Esophagus muscularis mucosa (tissue), 4 donors: ENCODE measurements around the gene ROBO1. TPM values are rescaled to one million over a fixed set of nuclear protein-coding genes. Genes with fewer than 3 reads are reported as not detected.

Experiments used
- DNase-seq: peaks from one replicate; pipeline ENCODE4 v3.0.0-alpha.2; 2017; ENCODE audit errors: extremely low spot score
- H3K27ac ChIP-seq, 4 donors: fragments of 200-600 bp; sonication (generic); replicated peaks in 1 of 4; 1 replicate in 3 of 4; 2 replicates in 1 of 4; pipeline ENCODE4 v1.5.1; 2016 to 2019; ENCODE audit warnings: mild to moderate bottlenecking in 1 of 4
- H3K27me3 ChIP-seq, 4 donors: fragments of 200-600 bp; sonication (generic); one replicate each; pipeline versions ENCODE4 v1.5.1 to v1.6.0; 2016 to 2019
- H3K36me3 ChIP-seq, 4 donors: fragments of 200-600 bp; sonication (generic); one replicate each; pipeline ENCODE4 v1.5.1; 2016 to 2019
- H3K4me1 ChIP-seq, 4 donors: fragments of 200-600 bp; sonication (generic); one replicate each; pipeline ENCODE4 v1.5.1; 2016 to 2019
- H3K4me3 ChIP-seq, 4 donors: fragments of 200-600 bp; sonication (generic); 1 replicate in 2 of 4; 2 replicates in 2 of 4; pipeline ENCODE4 v1.5.1; 2016 to 2019; ENCODE audit warnings: mild to moderate bottlenecking in 4 of 4, moderate library complexity in 1 of 4
- H3K9me3 ChIP-seq, 4 donors: fragments of 200-600 bp; sonication (generic); 1 replicate in 3 of 4; 2 replicates in 1 of 4; pipeline ENCODE4 v1.5.1; 2016 to 2019
- CTCF ChIP-seq, 3 experiments: fragments of 200-600 bp in 2 of 3; fragments of 450-650 bp in 1 of 3; sonication (generic) in 2 of 3; IDR thresholded peaks; one replicate each; pipeline ENCODE4 v1.5.1; 2017 to 2019; ENCODE audit warnings: antibody characterized with exemption in 3 of 3, mild to moderate bottlenecking in 2 of 3, moderate library complexity in 1 of 3
- EP300 ChIP-seq: sonication (generic); formaldehyde crosslinking; IDR thresholded peaks from one replicate; pipeline ENCODE4 v1.6.1; 2017; ENCODE audit warnings: antibody characterized with exemption
- POLR2A ChIP-seq: fragments of 450-650 bp; IDR thresholded peaks from one replicate; pipeline ENCODE4 v1.6.1; 2017; ENCODE audit warnings: antibody characterized with exemption, moderate library complexity, mild to moderate bottlenecking, low read depth
- POLR2AphosphoS5 ChIP-seq, 2 donors: sonication (generic); formaldehyde crosslinking; IDR thresholded peaks; one replicate each; pipeline ENCODE4 v1.6.1; 2017; ENCODE audit warnings: antibody characterized with exemption in 2 of 2
- WGBS: methylation state at CpG from one replicate; pipeline ENCODE4 v1.1.5; 2018; 5-methylcytosine and 5-hydroxymethylcytosine counted together
- intact Hi-C: fragments of 100-400 bp; cut with DNase I; formaldehyde crosslinking; loops from one replicate; pipeline ENCODE4 v1.15.1; 2023
- total RNA-seq, 4 donors: library from RNA; depleted of rRNA; stranded (reverse); fragments of >200 nt; gene quantifications; one replicate each; pipeline versions ENCODE4 v1.1.0 to v1.2.1, GENCODE V29; 2016

ROBO1 gene
- total RNA-seq, 4 donors from 2014 or later, result 9.6 to 14.2 (median 12.6) TPM

DNA sequence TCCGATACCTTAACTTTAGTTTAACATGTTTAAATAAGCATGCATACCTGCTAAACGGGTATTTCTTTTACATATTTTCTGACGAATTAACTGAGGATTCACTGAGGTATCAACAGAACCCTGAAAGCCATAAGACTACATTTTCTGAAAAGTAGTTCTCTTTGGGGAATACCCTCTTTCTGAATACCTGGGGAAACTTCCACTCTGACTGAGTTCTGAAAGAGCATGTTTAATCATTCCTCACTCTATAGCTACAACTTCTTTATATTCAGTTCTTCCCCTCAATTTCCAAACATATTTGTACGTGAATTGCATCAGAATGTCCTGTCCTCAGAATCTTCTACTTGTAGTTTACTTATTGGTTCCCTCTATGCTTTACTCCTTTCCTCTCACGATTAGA lies 403.0 kb downstream of the ROBO1 start:
- intact Hi-C loops, result loop anchor here (5.0 kb wide), 1 partner anchor 707 kb away; no protein-coding TSS in a partner anchor
- TF ChIP-seq EP300, result no peak
- no peak for TF ChIP-seq CTCF (IDR thresholded peaks at IDR 0.05)
- no peak for TF ChIP-seq POLR2AphosphoS5 (IDR thresholded peaks at IDR 0.05)
- no peak for TF ChIP-seq POLR2A
- Histone ChIP-seq H3K27me3 (no peaks in the 10 kb centered on the region), H3K4me3 (no peak overlapping the region), H3K4me1 (no peaks in the 10 kb centered on the region), H3K36me3 (no peaks in the 10 kb centered on the region), H3K9me3 (no peaks in the 10 kb centered on the region), H3K27ac (no peak overlapping the region)
- no peak for DNase-seq
- 85% methylated on average over 5 of the region's 5 CpGs for WGBS

DNA sequence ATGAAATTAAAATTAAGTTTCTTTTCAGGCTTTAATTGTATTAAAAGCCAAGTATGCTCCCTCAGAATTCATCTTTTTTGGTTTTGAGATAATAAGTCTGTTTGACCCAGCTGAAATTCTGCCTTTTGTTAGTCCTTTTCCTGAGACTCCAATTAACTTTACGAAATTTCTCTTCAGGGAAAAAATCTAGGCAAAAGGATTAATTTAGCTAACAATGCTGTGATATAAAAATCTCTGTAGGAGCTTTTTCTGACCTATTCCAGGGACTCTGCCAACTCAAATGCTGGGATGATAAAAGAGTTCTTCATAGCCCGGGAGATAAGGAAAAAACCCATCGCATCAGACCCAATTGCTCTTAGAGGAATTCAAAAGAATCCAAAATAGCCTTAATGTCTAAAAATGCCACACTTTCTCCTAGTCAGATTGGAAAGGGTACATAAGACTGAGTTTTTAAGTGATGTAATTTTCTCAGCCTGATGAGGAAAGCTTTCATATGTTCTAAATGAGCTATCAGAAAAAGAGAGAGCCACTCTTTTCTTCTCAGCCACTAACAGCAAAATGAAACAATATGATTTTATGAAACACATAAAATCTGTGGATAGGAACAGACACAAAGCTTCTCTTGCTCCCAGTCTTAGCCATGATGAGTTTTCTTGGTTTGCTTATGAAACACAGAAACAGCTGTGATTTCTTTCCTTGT lies 405.1 kb downstream of the ROBO1 start:
- WGBS, result 66% methylated on average over 3 of the region's 3 CpGs
- no peak for TF ChIP-seq EP300
- no peak for TF ChIP-seq POLR2A
- TF ChIP-seq CTCF (IDR thresholded peaks at IDR 0.05), result no peak
- TF ChIP-seq POLR2AphosphoS5 (IDR thresholded peaks at IDR 0.05), result no peak
- intact Hi-C loops, result loop anchor here (5.0 kb wide), 1 partner anchor 705 kb away; no protein-coding TSS in a partner anchor

DNA sequence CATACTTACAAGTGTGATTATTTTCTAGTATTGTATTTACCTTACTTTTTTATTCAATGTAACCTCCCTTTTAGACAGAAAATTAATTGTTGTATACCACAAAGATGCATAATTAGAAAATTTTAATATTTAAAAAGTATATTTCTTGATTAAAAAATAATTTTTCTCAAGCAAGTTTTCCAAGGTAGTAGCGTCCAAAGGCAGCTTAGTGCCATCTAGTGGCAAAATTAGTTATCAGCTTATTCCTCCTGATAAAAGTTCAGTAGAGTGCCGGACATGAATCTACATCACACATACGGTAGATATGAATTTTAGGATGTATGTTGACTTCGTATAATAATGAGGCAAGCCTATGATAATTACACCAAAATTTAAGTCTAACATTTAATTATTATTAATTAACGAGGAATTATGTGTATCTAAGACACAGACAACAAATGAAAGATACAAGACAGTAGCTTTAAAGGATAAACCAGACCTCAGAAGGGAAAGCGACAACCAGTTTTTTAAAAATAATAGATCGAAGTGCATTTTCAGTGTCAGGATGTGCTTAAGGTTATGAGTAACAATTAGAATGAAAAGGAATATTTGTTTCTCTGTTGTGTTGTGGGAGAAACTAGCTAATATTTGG lies 405.9 kb downstream of the ROBO1 start:
- 19% methylated on average over 7 of the region's 7 CpGs for WGBS
- Histone ChIP-seq H3K36me3 (no peaks in the 10 kb centered on the region), H3K27me3 (no peaks in the 10 kb centered on the region), H3K27ac (no peak overlapping the region), H3K4me3 (peak overlapping the region in 1 of 4 donors; percentile 2), H3K4me1 (no peaks in the 10 kb centered on the region), H3K9me3 (no peaks in the 10 kb centered on the region)
- no peak for DNase-seq
- TF ChIP-seq POLR2A (no peak), POLR2AphosphoS5 (IDR thresholded peaks at IDR 0.05) (no peak), CTCF (IDR thresholded peaks at IDR 0.05) (peak; percentile 37 to 73 (median 66)), EP300 (no peak)
- intact Hi-C loops, result loop anchor here (5.0 kb wide), 1 partner anchor 705 kb away; no protein-coding TSS in a partner anchor

More for the DNA sequence above, 405.1 kb downstream of the ROBO1 start:
- no peaks in the 10 kb centered on the region for H3K9me3 ChIP-seq
- no peaks in the 10 kb centered on the region for H3K27me3 ChIP-seq
- H3K36me3 ChIP-seq, result no peaks in the 10 kb centered on the region
- no peak for DNase-seq
- H3K27ac ChIP-seq, result no peak overlapping the region
- no peaks in the 10 kb centered on the region for H3K4me1 ChIP-seq
- no peak overlapping the region for H3K4me3 ChIP-seq

GRCh38 chr3:79358327-79358726 lies 409.5 kb downstream of the ROBO1 start:
- Histone ChIP-seq H3K27ac (no peak overlapping the region), H3K27me3 (no peaks in the 10 kb centered on the region), H3K4me1 (no peaks in the 10 kb centered on the region), H3K36me3 (no peaks in the 10 kb centered on the region), H3K9me3 (no peaks in the 10 kb centered on the region), H3K4me3 (no peak overlapping the region)
- 82% methylated on average over 4 of the region's 4 CpGs for WGBS
- intact Hi-C loops, result loop anchor here (5.0 kb wide), 1 partner anchor 276 kb away; no protein-coding TSS in a partner anchor
- DNase-seq, result no peak
- TF ChIP-seq POLR2A, result no peak
- no peak for TF ChIP-seq CTCF (IDR thresholded peaks at IDR 0.05)
- no peak for TF ChIP-seq EP300
- TF ChIP-seq POLR2AphosphoS5 (IDR thresholded peaks at IDR 0.05), result no peak
